OCI-LY7 (cell line): ENCODE measurements around the gene DNAJC28.

Source experiments
- CTCF ChIP-seq: fragments of 200-600 bp; sonication (generic); conservative IDR thresholded peaks from 2 replicates; pipeline ENCODE4 v1.5.1; 2014; ENCODE audit warnings: mild to moderate bottlenecking, antibody characterized with exemption, low read length, moderate library complexity, mixed read lengths
- EZH2phosphoT487 ChIP-seq: fragments of 200-600 bp; sonication (generic); IDR thresholded peaks from 2 replicates; pipeline ENCODE4 v1.6.1; 2018; ENCODE audit warnings: low read depth, borderline replicate concordance, mild to moderate bottlenecking, mixed run types, antibody characterized with exemption, low read length, moderate library complexity, mixed read lengths

- TF ChIP-seq CTCF, result no peak
- no peak for TF ChIP-seq EZH2phosphoT487
Observed at GRCh38 chr21:33473344-33473743, 18.2 kb downstream of the DNAJC28 start.
